ENCODE results near the gene ADSS1.

GRCh38 chr14:104771918-104772706, 48.1 kb downstream of the ADSS1 start:
- no peak for TF ChIP-seq POLR2A (IDR thresholded peaks at IDR 0.05)
- no peak for TF ChIP-seq CTCF (IDR thresholded peaks at IDR 0.05)

Data from transverse colon (tissue), 3 donors.